ENCODE data around the gene TBCEL. TPM values are rescaled to one million over a fixed set of nuclear protein-coding genes. Genes with fewer than 3 reads are reported as not detected.

TBCEL gene
- total and polyA plus RNA-seq, 12 donors, result 3.9 to 39.9 (median 28.8) TPM

GRCh38 chr11:120991830-120992686, 31.8 kb upstream of the TBCEL start:
- H3K36me3 ChIP-seq, result no peaks in the 10 kb centered on the region
- DNase-seq, result no peak
- 89 to 95% methylated on average over 10 of the region's 10 CpGs for whole genome bisulfite sequencing, 2 donors
- peaks cover 0 to 30% (median 6%) of the 10 kb centered on the region in 7 donors for H3K27me3 ChIP-seq
- TF ChIP-seq CTCF (IDR thresholded peaks at IDR 0.05), result no peak
- no peaks in the 10 kb centered on the region for H3K4me1 ChIP-seq
- no peak overlapping the region for H3K4me3 ChIP-seq
- ATAC-seq, result no peak
- no peak overlapping the region for H3K27ac ChIP-seq
- H3K9me3 ChIP-seq, result no peaks in the 10 kb centered on the region
- intact Hi-C loops (cut with DNase I), result no loop called here

DNA sequence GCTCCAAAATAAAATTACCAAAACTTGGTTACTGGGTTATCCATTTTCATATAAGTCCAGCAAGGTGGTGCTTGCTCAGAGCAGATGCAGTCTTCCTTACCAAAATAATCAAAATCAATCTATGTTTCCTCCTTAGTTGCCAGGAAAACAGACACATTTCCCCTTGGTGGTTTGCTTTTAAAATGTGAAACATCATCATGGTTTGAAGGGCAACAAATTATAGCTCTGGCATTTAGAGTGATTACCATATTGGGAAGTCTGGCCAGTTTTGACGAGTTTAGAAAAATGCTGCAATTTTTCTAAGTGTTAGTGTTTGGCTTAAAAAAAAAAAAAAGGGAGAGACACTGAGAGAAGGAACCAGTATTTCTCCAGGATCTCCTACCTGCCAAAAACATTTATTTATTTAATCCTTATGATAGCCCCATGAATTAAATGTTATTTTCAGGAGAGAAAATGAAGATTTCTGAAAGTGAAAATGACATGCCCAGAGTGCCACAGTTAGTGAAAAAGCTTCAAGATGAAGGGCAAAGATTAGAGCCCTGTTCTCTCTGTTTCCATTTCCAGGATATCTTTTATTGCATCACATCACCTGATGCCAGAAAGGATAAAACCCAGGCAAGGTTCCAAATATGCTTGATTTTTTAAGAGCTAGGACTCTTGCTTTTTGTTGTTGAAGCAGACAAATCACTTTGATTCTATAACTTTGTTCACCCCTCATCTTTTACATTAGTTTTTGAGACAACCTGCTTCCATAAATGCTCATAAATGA, 29.6 kb upstream of the TBCEL start:
- intact Hi-C loops (cut with DNase I), result no loop called here
- no peak for DNase-seq
- no peak overlapping the region for H3K27ac ChIP-seq
- WGBS, 2 donors, result 55 to 68% methylated on average over 1 of the region's 1 CpG
- ATAC-seq, result no peak
- no peak overlapping the region for H3K4me3 ChIP-seq
- no peaks in the 10 kb centered on the region for H3K4me1 ChIP-seq
- no peaks in the 10 kb centered on the region for H3K9me3 ChIP-seq
- no peak for TF ChIP-seq CTCF (IDR thresholded peaks at IDR 0.05)
- no peaks in the 10 kb centered on the region for H3K36me3 ChIP-seq
- peaks cover 0 to 49% (median 11%) of the 10 kb centered on the region in 7 donors for H3K27me3 ChIP-seq

DNA sequence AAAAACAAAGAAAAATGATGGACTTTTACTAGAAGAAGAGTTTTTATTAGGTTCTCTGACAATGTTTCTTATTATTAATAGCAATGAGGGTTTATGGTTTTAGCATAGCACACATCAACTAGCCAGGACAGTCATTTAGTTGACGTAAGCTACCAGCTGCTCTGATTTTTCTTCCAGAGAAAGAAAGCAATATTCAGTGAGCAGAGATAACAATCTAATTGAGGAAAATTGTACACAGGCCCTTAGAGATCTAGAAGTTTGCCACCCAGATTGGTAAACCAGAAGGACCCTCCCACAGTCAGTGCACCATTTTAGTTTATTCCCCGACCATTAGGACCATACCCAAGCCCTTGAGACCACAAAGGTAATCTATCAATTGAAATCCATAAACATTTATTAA, 28.7 kb upstream of the TBCEL start:
- no peaks in the 10 kb centered on the region for H3K36me3 ChIP-seq
- peaks cover 0 to 49% (median 11%) of the 10 kb centered on the region in 7 donors for H3K27me3 ChIP-seq
- WGBS, 2 donors, result 91 to 93% methylated on average over 2 of the region's 2 CpGs
- no peak for ATAC-seq
- H3K4me1 ChIP-seq, result no peaks in the 10 kb centered on the region
- H3K4me3 ChIP-seq, result no peak overlapping the region
- no peak for DNase-seq
- no peak for TF ChIP-seq CTCF (IDR thresholded peaks at IDR 0.05)
- intact Hi-C loops (cut with DNase I), result loop anchor here in 1 of 10 donors (5.0 kb wide), 1 partner anchor 148 kb away; no protein-coding TSS in a partner anchor
- no peak overlapping the region for H3K27ac ChIP-seq
- no peaks in the 10 kb centered on the region for H3K9me3 ChIP-seq

- no peak for DNase-seq
- Histone ChIP-seq H3K36me3 (no peaks in the 10 kb centered on the region), H3K9me3 (no peaks in the 10 kb centered on the region), H3K27me3 (peaks cover 0 to 33% (median 11%) of the 10 kb centered on the region in 7 donors), H3K27ac (no peak overlapping the region), H3K4me1 (no peaks in the 10 kb centered on the region), H3K4me3 (no peak overlapping the region)
- no peak for TF ChIP-seq CTCF (IDR thresholded peaks at IDR 0.05)
- ATAC-seq, result no peak
- intact Hi-C loops (cut with DNase I), result loop anchor here in 1 of 10 donors (5.0 kb wide), 1 partner anchor 150 kb away; no protein-coding TSS in a partner anchor
- 91 to 94% methylated on average over 5 of the region's 5 CpGs for WGBS, 2 donors
These were observed 26.9 kb upstream of the TBCEL start for GRCh38 chr11:120996973-120997372.
